Ovary (tissue), 9 donors: ENCODE data around the gene INPP5D. TPM values are rescaled to one million over a fixed set of nuclear protein-coding genes. Genes with fewer than 3 reads are reported as not detected.

Experiments used
- DNase-seq, 5 donors: peaks; one replicate each; pipeline ENCODE4 v3.0.0-alpha.2; 2019 to 2020
- H3K27ac ChIP-seq, 2 donors: fragments of 200-600 bp; one replicate each; pipeline versions ENCODE4 v1.5.1 to v1.8.0; 2019 to 2022
- H3K27me3 ChIP-seq: fragments of 200-600 bp; one replicate; pipeline ENCODE4 v1.8.0; 2022
- H3K36me3 ChIP-seq: fragments of 200-600 bp; sonication (generic); one replicate; pipeline ENCODE4 v1.5.1; 2019
- H3K4me1 ChIP-seq: one replicate; pipeline ENCODE4 v1.8.1; 2013; ENCODE audit warnings: mild to moderate bottlenecking, moderate library complexity; ENCODE audit not compliant: insufficient read depth
- H3K4me3 ChIP-seq: fragments of 200-600 bp; sonication (generic); one replicate; pipeline ENCODE4 v1.5.1; 2017
- H3K9me3 ChIP-seq, 2 donors: fragments of 200-600 bp in 1 of 2; sonication (generic) in 1 of 2; one replicate each; pipeline versions ENCODE4 v1.5.1 to v1.8.1; 2013 to 2019; ENCODE audit warnings: mild to moderate bottlenecking in 1 of 2, moderate library complexity in 1 of 2
- EP300 ChIP-seq: sonication (generic); formaldehyde crosslinking; IDR thresholded peaks from one replicate; pipeline ENCODE4 v1.6.1; 2017; ENCODE audit warnings: antibody characterized with exemption
- POLR2A ChIP-seq: fragments of 450-650 bp; IDR thresholded peaks from one replicate; pipeline ENCODE4 v1.6.1; 2017; ENCODE audit warnings: antibody characterized with exemption, mild to moderate bottlenecking, moderate library complexity
- WGBS, 3 donors: extraction: QIAGEN DNeasy Blood & Tissue Kit in 1 of 3; methylation state at CpG; one replicate each; pipeline versions ENCODE4 v1.1.5 to v1.1.7; 2013 to 2017; 5-methylcytosine and 5-hydroxymethylcytosine counted together
- intact Hi-C, 4 donors: fragments of 100-400 bp; cut with DNase I; formaldehyde crosslinking; loops; one replicate each; pipeline versions ENCODE4 v1.11.0 to v1.15.1; 2022 to 2023
- polyA plus RNA-seq, 2 donors: library from polyadenylated mRNA; stranded (reverse); fragments of 200-250 nt in 1 of 2; fragments of 350-450 nt in 1 of 2; fragmentation: Illumina TruSeq in 1 of 2; extraction: RNeasy Lipid Tissue Mini Kit (QIAGEN cat#74804) in 1 of 2; gene quantifications; one replicate each; pipeline ENCODE4 v1.2.3, GENCODE V29; 2013 to 2014
- total RNA-seq, 7 donors: library from RNA; depleted of rRNA in 2 of 7; stranded (reverse); fragments of >200 nt in 2 of 7; fragmentation: NEBNext Ultra II Directional in 3 of 7; extraction: Animal tissue kit (Norgen Biotek cat#: 25700) in 3 of 7; gene quantifications; one replicate each; pipeline versions ENCODE4 v1.1.0 to v1.2.4, GENCODE V29; 2016 to 2023
- TF ChIP-seq, protein P1 (sequence below), 3 donors: fragments of 450-650 bp in 2 of 3; fragments of 200-600 bp in 1 of 3; IDR thresholded peaks; one replicate each; pipeline versions ENCODE4 v1.5.1 to v1.8.0; 2016 to 2022; ENCODE audit warnings: antibody characterized with exemption in 3 of 3, mild to moderate bottlenecking in 1 of 3
- donor health status: DM: no; HTN: no; CAD: no; lungs with moderate emphysema.
- donor health status: DM: no; HTN: no; CAD: no.
- donor health status: Bipolar disorder and iron deficiency.
- donor health status: DM: yes; HTN: yes; CAD: no.
- donor health status: DM: no; HTN: no; CAD: no.
- donor health status: DM: yes; HTN: yes; CAD: no.

INPP5D gene
- total and polyA plus RNA-seq, 9 donors = 4.1 to 14.4 (median 7.7) TPM

DNA sequence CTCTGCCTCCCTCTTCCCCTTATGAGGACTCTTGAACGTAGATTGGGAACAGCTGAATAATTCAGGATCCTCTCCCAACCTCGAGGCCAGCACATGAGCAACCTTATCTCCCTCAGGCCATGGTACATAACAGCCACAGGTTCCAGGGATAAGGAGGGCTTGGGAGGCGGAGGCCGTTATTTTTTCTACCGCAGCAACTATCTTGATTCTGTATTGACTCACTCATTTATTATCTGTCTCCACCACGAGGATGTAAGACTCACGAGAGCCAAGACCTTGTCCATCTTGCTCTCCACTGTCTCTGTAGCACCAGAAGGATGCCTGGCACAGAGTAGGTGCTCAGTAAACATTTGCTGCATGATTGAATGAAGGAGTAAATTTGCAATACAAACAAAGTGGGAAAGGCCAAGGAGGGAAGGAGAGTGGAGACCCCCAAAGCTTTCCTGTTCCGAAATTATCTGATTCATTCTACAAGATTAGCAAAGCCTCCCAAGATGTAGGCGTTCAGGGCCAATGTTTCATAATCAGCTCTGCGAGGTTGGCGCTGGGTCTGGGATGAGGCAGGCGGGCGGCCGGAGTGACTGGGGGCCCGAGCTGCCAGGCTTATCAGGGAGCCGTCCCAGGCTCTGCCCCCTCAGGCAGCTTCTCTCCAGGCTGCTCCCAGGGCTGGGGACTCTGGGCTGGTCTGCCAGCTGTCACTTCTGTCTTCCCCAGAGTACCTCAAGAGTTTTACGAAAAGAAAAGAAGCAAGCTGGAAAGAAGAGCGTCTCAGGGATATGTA lies 31.6 kb downstream of the INPP5D start:
- no peak for DNase-seq
- intact Hi-C loops = no loop called here

DNA sequence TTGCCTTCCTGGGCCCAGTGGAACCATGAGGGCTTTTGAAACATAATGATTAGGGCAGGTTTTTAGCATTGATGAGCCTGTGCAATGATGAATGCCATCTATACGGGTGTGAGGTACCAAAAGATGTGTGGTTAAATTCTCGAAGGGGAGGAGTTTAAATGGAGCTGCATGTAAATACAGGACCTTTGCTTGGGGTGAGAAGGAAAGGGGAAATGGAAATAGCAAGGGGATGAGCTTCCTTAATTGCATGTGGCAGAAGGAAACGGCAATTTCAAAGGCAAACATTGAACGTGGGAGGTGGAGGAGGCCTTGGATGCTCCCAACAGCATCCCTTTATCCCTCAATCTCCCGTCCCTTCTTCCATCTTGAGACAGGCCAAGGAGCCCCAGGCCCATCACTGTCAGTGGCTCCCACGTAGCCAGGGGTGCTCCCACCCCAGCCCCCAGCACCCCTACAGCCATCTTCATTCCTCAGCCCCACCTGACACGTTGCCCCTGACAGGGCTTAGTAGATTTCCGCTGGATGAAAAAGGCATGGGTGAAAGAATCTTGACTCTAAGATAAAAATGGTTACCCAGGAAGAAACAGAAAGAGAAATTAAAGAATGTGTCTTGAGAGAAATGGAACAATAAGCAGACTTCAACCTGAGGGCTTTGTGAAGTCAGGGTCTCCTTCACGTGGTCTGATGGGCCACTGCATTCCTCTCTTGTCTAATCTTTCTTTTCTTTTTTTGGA lies 32.5 kb downstream of the INPP5D start:
- Histone ChIP-seq H3K4me3 (no peak overlapping the region), H3K36me3 (no peaks in the 10 kb centered on the region), H3K27ac (no peak overlapping the region), H3K4me1 (no peaks in the 10 kb centered on the region), H3K9me3 (no peaks in the 10 kb centered on the region), H3K27me3 (no peaks in the 10 kb centered on the region)
- TF ChIP-seq, protein P1, sequence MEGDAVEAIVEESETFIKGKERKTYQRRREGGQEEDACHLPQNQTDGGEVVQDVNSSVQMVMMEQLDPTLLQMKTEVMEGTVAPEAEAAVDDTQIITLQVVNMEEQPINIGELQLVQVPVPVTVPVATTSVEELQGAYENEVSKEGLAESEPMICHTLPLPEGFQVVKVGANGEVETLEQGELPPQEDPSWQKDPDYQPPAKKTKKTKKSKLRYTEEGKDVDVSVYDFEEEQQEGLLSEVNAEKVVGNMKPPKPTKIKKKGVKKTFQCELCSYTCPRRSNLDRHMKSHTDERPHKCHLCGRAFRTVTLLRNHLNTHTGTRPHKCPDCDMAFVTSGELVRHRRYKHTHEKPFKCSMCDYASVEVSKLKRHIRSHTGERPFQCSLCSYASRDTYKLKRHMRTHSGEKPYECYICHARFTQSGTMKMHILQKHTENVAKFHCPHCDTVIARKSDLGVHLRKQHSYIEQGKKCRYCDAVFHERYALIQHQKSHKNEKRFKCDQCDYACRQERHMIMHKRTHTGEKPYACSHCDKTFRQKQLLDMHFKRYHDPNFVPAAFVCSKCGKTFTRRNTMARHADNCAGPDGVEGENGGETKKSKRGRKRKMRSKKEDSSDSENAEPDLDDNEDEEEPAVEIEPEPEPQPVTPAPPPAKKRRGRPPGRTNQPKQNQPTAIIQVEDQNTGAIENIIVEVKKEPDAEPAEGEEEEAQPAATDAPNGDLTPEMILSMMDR (IDR thresholded peaks at IDR 0.05) = no peak
- TF ChIP-seq EP300 (no peak), POLR2A (no peak)
- intact Hi-C loops = no loop called here
- WGBS, 3 donors = 54 to 66% (median 56%) methylated on average over 9 of the region's 9 CpGs
- no peak for DNase-seq

More for the DNA sequence above, 31.6 kb downstream of the INPP5D start:
- no peaks in the 10 kb centered on the region for H3K4me1 ChIP-seq
- no peaks in the 10 kb centered on the region for H3K36me3 ChIP-seq
- H3K27ac ChIP-seq = no peak overlapping the region
- no peaks in the 10 kb centered on the region for H3K9me3 ChIP-seq
- no peak overlapping the region for H3K4me3 ChIP-seq
- H3K27me3 ChIP-seq = no peaks in the 10 kb centered on the region
- 66 to 78% (median 72%) methylated on average over 18 of the region's 18 CpGs for WGBS, 3 donors
- TF ChIP-seq EP300 (no peak), POLR2A (no peak)
- TF ChIP-seq, protein P1 (IDR thresholded peaks at IDR 0.05) = no peak

DNA sequence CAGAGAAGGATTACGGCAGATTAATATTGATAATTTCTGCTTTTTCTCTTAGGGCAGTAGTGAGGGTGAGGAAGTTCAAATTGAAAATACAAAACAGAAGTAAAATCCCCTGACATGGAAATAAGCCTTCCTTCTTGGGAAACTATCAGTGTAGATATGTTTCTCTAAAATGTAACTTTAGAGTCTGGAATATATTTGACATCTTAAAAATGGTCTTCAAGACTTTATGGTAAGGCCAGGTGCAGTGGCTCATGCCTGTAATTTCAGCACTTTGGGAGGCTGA lies 33.0 kb downstream of the INPP5D start:
- TF ChIP-seq EP300 (no peak), POLR2A (no peak)
- TF ChIP-seq, protein P1 (IDR thresholded peaks at IDR 0.05) = no peak
- 56 to 66% (median 62%) methylated on average over 1 of the region's 1 CpG for WGBS, 3 donors
- no peaks in the 10 kb centered on the region for H3K9me3 ChIP-seq
- no peaks in the 10 kb centered on the region for H3K27me3 ChIP-seq
- intact Hi-C loops = no loop called here
- H3K27ac ChIP-seq = no peak overlapping the region
- no peaks in the 10 kb centered on the region for H3K36me3 ChIP-seq
- DNase-seq = no peak
- H3K4me1 ChIP-seq = no peaks in the 10 kb centered on the region
- no peak overlapping the region for H3K4me3 ChIP-seq

DNA sequence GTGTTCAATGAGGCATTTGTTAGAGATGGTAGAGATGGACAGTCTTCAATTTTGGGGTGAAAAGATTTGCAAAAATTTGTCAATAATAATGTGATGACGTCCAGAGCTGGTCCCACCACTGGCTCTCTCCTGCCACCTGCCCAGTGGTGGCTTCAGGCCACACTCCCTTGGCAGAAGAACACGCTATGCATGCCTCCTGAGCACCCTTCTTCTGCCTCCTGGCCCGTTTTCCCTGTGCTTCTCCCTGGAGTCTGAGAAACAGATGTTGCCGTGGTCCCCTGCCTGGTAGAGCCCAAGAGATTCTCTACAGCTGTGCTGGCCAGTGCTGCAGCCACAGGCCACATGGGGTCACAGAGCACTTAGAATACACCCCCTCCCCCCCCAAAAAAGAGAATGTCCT lies 33.6 kb downstream of the INPP5D start:
- H3K27ac ChIP-seq = no peak overlapping the region
- intact Hi-C loops = no loop called here
- H3K36me3 ChIP-seq = no peaks in the 10 kb centered on the region
- TF ChIP-seq EP300 (no peak), POLR2A (no peak)
- TF ChIP-seq, protein P1 (IDR thresholded peaks at IDR 0.05) = no peak
- H3K4me3 ChIP-seq = no peak overlapping the region
- H3K9me3 ChIP-seq = no peaks in the 10 kb centered on the region
- DNase-seq = no peak
- 59 to 77% (median 71%) methylated on average over 4 of the region's 4 CpGs for WGBS, 3 donors
- H3K27me3 ChIP-seq = no peaks in the 10 kb centered on the region
- H3K4me1 ChIP-seq = no peaks in the 10 kb centered on the region
